NCI-H2227 treated with DMSO at 0.1 percent for 48 hours (cell line): ENCODE results near the gene PTPRK.

Experiments
- DNase-seq: peaks from one replicate; lab custom pipeline; 2025; lab: John Stamatoyannopoulos, UW

Gene PTPRK

DNA sequence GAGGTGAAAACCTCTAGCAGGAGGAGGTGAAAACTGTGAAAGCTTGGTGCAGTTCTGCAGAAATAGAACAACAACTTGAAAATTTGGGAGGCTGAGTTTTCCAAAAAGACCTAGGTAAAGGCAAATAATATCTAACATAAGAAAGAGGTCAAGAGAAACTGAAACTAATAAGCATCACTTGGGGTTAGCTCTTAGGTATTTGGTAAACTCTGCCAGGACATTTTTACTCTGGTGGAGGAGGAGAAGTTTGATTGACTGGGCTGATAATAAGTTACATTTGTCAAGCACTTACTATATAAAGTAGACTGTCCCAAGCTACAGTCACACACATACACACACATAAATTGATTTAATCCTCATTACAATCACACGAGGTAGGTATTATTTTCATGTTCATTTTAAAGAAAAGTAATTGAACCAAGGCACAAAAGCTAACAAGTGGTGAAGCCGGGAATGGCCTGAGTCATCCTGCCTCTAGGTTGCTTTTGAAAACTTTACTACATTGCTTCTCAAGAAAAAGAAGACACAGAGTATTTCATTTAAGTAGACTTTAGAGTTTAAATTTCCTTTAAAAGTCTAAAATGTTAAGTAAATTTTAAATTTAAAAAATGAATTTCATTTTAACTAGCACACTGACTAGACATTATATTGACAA is 275.5 kb downstream of the PTPRK start:
- no peak for DNase-seq

DNA sequence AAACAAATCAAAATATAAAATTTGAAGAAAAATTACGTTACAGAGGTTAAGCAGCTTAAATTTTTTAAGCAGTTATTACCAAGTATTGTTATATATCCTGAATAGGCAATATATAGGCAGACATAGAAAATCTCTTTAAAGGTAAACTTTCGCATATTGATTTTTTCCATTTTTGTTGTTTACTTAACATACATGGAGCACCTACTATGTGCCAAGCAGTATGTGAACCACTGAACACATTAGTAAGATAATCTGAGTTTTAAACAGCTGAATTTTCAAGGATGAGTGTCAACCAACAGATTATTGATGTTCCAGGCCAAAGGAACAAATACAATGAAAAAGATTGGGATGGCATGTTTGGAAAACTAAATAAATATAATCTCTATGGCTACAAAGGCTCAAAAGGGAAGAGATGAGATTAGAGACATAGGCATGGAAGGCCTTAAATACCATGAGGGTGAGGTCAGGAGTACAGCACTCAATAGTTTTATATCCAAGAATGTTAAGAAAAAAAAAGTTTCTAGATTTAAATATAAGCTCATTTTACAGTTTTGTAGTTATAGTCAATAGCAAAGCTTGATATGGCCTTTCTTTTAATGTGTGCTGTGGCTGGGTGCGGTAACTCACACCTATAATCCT is 277.5 kb downstream of the PTPRK start:
- DNase-seq: no peak

DNA sequence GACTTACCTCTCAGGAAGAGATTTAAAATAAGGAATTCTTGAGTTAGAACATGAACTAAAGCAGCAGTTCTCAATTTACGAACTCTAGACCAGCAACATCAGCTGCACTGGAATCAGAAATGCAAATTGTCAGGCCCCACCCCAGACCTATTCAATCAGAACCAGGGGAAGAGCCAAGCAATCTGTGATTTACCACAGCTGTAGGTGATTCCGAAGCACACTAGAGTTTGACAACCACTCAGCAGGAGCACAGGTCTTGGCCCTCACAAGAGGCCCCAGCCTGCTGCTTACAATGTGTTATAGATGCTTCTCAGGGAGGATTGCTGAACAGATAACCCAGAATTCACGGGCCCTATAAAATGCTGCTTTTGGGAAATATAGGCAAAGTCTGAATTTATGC is 279.2 kb downstream of the PTPRK start:
- DNase-seq: no peak

DNA sequence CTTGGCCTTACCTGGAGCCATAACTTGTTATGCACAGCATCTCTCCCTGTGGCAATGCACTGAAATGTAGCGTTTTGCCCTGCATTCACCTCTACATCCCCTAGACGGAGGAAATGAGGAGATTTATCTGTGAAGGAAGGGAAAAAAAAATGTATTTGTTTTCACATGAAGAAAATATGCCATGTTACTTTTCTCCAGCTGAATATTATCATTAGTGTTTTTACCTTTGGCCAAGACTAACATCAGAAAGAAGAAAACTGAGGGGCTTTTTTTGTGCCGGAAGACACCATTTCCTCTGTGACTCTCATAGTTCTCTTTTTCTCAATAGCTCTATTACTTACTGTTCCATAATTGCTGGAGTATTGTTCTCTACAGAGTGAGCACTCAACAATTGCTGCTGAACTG is 280.4 kb downstream of the PTPRK start:
- DNase-seq: no peak

DNA sequence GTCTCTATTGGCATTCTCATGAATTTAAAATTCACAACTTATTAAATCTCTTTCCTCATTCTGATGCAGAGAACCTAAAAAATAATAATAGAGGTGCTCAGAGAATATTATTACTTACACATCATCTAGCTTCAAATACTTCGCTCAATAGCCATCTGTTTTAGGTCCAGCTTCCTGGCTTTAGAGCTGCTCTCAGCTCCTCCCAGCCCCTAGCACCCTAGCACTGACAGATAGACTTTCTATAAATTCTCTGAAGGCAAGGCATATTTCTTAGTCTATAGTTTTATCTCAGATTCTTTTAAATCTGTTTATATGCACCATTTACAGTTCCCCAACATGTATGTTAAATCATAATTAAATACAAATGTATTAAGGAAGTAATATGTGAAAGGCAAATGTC is 281.3 kb downstream of the PTPRK start:
- DNase-seq: no peak

DNA sequence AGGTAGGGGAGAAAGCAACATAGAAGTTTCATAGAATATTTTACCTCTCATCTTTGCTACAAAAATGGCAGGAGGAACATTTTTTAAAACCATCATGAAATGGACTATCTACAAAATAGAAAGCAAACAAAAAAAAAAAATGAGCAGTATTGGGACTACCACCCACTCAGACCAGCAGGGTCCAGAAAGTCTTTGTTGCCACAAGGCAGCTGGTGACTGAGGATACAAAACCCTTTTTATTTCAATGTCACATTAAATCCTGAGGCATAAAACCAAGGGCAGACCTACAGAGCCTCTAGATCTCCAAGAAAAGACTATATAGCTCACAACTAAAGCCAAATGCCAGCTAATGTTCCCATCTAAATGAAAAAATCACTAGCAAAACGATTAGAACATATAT is 282.2 kb downstream of the PTPRK start:
- DNase-seq: no peak

DNA sequence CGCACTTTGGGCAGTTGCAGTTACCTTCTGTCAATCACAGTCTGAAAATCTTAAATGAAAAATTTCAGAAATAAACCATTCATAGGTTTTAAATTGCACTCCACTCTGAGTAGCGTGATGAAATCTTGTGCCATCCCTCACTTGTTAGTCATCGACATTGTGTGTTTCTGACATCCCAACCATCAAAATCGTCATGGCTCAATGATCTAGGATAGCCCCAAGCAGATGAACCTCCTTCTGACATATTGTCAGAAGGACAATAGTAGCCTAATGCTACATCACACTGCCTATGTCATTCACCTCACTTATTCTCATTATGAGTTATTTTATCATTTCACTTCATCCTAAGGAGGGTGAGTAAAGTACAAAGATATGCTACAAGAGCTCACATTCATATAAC is 284.8 kb downstream of the PTPRK start:
- DNase-seq: no peak

DNA sequence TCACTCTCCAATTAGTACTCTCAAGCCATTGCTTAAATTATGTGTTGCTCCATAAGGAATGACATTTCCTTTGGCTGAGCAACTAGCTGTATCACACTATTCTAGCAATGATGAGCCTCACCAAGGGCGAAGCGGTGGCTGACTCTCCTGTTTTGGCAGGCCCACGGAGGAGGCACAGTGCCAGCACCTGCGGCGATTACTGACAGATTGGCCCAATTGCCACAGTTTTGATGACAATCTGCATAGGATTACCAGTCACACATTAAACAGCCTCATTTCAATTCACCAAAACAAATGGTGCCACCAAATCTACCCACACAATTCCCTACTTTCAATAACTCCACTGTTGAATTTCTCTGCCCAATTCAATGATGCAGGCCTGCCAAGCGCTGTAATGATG is 286.9 kb downstream of the PTPRK start:
- DNase-seq: no peak

DNA sequence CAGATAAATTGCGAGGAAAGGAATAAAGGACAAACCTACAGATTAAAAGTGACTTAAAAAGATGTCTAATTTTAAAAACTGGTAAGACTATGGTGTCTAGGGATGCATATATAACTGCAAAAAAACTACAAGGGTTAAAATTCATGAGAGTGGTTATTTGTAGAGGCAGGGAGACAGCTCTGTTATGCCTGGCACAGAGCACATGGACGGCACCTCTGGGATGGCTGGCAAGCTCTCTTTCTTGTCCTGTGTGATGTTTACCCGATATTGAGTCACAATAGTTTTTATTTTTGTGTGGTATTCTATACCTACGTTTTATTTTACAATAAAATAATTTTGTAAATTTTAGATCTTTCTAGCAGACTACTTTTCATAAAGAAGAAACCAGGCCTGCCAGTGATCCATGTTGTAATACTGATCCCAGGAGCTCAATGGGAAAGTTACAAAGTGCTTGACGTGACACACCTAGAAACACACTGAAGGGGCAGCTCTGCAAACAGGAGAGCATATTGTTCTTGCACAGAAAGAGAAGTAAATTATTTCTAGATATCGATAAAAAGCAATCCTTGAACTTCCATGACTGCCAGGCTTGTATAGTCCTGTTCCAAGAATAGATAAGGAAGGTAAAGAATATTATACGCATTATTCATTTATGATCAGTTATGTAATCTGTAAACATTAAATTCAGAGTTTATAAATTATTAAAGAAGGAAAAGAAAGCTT is 290.0 kb downstream of the PTPRK start:
- no peak for DNase-seq

DNA sequence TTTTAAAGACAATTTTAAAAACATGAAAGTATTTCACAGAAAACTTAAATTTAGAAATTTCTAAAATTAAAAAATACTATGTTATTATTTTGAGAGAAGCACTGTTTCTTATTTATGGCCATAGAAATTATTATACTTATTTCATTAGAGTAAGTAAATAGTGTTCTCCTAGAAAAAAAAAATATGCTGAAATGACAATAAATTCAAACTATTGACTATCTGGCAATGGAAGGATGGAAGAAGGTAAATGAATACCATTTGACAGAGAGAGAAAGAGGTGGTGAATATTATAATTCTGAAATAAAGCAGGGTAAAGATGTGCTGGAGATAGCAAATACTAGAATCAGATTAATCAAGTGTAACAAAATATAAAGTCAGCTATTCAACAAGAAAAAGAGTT is 294.8 kb downstream of the PTPRK start:
- DNase-seq: no peak

DNA sequence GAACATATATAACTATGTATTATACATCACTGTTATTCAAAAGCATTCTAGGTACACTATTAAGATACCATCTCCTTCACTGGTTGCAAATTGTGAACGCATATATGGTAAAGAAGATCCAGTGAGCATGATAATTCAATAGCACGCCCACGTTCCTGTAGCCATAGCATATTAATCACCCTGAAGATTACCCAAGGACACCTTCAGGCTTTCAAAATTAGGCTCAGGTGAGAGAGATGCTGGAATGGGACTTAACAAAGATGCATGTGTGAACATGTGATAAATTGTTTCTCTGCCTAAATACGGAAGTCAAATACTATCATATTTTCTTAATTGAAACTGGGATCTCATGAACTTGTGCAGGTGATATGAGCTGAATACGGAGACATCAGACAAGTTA is 303.5 kb downstream of the PTPRK start:
- no peak for DNase-seq

DNA sequence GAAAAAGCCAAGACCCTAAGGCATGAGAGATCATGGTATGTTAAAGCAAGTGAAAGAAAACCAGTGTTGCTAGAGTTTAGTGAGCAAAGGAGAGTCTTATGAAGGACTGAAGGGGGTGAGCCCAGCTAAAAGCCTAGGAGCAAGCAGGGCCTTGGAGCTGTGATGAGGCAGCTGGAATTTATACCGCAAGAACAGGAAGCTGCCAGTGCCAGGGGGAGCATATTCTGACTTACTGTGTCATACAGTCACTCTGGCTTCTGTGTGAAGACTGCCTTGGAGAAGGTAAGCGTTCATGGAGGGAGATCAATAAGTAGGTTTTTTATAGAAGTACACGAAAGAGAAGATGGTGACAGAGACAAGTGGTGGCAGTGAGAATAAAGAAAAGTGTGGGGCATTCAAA is 310.6 kb downstream of the PTPRK start:
- DNase-seq: no peak

DNA sequence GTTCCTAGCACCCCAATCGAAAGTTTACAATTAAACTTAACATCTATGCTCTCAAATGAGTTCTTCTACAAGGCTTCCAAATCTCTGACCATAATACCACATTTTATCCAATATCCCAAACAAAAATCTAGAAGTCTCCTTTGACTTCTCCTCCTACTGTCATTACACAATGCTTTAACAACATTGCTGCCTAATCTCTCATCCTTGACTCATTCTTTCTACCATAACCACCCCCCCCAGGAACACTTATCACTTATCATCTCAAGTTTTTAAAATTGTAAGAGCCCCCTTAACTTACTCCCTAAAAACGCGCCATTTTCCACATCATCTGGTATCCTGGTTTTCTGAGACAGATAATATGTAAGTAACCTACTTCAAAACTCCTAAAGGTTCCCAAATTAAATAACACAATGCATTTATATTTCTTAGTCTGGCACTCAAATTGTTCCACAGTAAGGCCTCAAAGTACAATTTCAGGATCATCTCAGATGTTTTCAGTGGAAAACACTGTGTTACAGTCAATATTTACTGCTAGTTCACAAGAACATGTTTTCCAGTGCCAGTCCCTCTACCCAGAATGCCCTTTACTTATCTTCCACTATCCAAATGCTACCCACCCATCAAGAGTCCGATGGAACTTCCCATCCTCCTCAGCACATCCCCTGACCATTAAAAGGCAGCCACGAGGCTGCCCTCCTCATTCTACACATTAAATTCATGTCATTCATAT is 311.4 kb downstream of the PTPRK start:
- DNase-seq: no peak

DNA sequence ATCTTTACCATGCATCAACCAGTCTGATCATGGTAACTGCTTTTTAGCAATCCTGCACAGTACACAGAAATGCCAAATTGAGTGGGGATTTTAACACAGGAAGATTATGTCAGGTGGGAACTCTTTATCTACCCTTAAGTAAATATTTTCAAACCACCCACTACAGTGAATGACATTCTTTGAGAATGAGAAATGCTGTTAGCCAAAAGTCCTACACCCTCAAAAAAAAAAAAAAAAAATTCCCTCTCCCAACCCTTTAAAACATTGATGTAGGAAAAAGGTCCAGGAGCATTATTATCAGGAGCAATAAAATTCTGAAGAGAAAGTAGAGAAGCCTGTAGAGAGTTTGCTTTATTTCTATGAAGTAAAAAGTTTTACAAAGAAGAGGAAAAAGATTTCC is 312.3 kb downstream of the PTPRK start:
- no peak for DNase-seq

DNA sequence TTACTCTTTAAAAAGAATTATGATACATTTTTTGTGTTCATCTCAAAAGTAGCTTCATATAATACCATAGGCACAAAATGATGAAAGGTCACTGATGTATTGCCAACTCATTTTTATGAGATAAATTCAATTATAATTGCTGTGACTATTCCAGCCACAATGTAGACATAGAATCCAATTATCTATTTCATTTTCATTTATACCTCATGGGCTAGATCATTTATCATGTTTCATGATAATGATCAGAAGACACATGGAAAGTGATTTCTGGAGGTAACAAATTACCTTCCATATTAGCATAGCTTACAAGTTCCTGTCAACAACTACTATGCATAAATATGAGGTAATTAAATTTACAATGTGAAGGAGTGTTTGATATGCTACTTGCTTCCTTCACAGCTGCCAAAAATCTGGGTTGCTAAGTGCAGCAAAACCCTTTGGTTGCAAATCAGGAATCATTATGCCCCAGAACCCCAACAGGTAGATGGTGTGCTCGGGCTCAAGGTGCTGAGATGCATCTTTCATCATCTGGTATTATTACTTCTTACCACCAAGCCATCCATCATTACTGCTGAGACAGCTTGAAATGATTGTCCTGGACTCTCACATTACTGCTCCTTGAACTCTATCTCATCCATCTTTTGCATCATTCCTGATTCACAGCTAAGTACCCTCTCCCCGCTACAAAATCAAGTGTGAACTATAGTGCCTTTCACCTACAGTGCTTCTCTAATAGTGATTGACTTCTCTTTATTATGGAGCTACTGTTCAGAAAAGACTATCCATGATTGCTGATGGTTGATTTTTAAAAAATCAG is 313.6 kb downstream of the PTPRK start:
- no peak for DNase-seq

DNA sequence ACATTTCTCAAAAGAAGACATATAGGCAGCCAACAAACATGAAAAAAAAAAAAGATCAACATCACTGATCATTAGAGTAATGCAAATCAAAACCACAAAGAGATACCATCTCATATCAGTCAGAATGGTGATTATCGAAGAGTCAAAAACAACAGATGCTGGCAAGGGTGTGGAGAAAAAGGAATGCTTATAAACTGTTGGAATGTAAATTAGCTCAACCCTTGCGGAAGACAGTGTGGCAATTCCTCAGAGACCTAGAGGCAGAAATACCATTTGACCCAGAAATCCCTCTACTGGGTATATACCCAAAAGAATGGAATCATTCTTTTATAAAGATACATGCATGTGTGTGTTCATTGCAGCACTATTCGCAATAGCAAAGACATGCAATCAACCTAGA is 315.8 kb downstream of the PTPRK start:
- DNase-seq: no peak

DNA sequence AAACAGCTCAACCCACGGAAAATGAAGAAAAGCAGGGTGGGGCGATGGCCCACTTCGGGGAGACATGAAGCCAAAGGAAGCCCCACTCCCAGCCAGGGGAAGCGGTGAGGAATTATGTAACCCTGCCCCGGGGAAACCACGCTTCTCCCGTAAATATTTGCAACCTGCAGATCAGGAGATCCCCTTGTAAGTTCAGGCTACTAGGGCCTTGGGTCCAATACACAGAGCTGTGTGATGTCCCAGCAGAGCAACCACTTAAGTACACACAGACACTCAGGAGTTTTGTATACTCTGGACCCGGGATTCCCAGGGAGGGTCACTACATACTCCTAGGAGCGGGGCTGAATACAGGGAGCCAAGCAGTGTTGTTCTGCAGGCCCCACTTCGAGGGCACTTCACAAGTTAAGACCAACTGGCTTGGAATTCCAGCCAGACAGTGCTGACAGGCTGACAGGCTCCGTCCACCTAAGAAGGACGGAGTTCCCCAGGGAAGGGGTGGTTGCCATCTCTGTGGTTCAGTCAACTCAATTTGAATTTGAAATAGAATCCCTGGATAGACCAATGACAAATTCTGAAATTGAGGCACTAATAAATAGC is 318.1 kb downstream of the PTPRK start:
- no peak for DNase-seq

DNA sequence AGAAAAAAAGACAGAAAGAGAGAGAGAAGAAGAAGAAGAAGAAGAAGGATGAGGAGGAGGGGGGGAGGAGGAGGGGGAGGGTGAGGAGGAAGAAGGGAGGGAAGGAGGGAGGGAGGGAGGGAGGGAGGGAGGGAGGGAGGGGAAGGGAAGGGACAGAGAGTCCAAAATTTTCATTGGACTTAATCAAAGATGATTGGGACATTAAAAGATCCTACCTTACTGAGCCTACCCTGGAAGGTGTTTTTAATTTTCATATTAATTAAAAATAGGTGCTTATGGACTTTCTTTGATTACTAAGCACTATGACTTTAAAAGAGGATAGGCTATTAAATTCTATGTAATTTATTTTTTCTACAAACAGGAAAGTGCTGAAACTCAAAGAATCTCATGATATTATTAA is 319.6 kb downstream of the PTPRK start:
- DNase-seq: no peak

DNA sequence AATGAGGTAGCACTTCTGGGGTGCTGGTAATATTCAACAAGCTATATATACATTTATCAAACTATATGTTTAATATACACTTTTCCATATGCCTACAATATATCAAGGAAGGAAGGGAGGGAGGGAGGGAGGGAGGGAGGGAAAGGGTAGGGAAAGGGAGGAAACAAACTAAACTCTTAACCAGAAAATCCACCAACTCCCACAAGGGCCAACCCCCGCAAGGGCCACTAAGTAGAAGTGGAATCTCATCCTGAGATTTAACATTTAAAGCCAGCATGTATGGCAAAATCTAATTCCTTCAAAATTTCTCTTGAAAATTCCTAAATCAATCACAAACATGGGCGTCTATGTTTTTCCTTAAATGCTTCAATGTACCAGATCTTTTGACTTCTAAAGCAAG is 320.9 kb downstream of the PTPRK start:
- DNase-seq: no peak

DNA sequence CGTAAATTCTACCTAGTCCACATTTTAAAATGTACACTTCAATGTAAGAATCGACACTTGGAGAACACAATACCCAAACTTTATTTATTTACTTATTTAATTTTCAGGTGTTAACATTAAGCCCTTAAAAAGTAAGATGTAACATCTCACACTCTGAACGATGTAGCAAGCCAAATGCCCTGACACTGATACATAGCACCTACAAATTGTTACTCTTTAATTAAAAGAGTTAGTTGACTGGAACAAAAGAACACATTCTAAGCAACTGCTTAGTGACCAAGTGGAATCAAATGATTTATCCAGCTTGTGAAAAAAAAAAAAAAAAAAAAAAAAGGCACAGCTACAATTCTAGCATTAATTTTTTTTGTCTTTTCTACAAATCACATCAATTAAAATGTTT is 327.4 kb downstream of the PTPRK start:
- no peak for DNase-seq

DNA sequence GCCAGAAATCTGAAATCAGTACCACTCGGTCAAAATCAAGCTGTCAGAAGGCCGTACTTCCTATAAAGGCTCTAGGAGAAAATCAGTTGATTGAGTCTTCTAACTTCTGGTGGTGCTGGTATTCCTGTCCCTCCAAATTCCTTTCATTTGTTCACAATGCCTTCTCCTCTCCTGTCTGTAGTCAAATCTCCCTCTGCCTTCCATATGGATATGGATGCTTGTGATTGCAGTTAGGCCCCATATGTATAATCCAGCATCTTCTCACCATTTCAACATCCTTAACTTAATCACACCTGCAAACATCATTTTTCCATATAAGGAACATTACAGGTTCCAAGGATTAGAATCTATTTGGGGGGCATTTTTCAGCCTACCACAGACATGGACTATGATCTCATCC is 331.7 kb downstream of the PTPRK start:
- no peak for DNase-seq

DNA sequence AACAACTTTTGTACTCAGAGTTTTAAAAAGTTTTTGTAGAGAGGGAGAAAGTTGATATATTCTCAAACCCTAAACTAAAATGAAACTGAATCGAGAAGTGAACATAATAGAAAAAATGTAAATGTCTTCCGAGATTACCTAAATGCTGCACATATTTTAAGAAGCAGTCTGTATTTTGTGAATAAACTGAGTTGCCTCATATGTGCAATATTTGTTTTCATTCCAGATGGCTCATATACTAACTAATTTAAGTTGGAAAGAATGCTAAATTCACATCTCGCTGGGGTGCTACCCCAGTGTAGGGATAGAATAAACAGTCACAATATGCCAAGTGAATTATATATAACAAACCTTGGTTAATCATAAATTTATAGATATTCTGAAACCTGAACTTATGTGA is 333.7 kb downstream of the PTPRK start:
- no peak for DNase-seq
